Suprapubic skin (tissue), 4 donors: Measurements from ENCODE around the gene MKNK2. TPM values are rescaled to one million over a fixed set of nuclear protein-coding genes. Genes with fewer than 3 reads are reported as not detected.
"Not testable (repeated sequence)": the region's sequence is repeated elsewhere in the genome, so short reads cannot be mapped to it uniquely, and the experiment has no call there.

Source experiments
- DNase-seq, 2 donors: peaks; one replicate each; pipeline ENCODE4 v3.0.0-alpha.2; 2019; ENCODE audit warnings: low spot score in 2 of 2
- H3K27ac ChIP-seq: fragments of 200-600 bp; sonication (generic); one replicate; pipeline ENCODE4 v1.5.1; 2019
- H3K27me3 ChIP-seq: fragments of 200-600 bp; sonication (generic); one replicate; pipeline ENCODE4 v1.5.1; 2019
- H3K36me3 ChIP-seq: fragments of 200-600 bp; sonication (generic); one replicate; pipeline ENCODE4 v1.5.1; 2019
- H3K4me1 ChIP-seq: fragments of 200-600 bp; sonication (generic); one replicate; pipeline ENCODE4 v1.5.1; 2019
- H3K4me3 ChIP-seq: fragments of 200-600 bp; sonication (generic); one replicate; pipeline ENCODE4 v1.5.1; 2019; ENCODE audit warnings: mild to moderate bottlenecking
- H3K9me3 ChIP-seq: fragments of 200-600 bp; sonication (generic); one replicate; pipeline ENCODE4 v1.5.1; 2019
- CTCF ChIP-seq, 2 donors: fragments of 200-600 bp in 1 of 2; fragments of 450-650 bp in 1 of 2; sonication (generic) in 1 of 2; IDR thresholded peaks; one replicate each; pipeline ENCODE4 v1.5.1; 2016 to 2019; ENCODE audit warnings: antibody characterized with exemption in 2 of 2, mild to moderate bottlenecking in 1 of 2, moderate library complexity in 1 of 2
- EP300 ChIP-seq: sonication (generic); formaldehyde crosslinking; IDR thresholded peaks from one replicate; pipeline ENCODE4 v1.6.1; 2017; ENCODE audit warnings: antibody characterized with exemption
- POLR2A ChIP-seq, 2 donors: fragments of 450-650 bp; IDR thresholded peaks; one replicate each; pipeline ENCODE4 v1.6.1; 2017; ENCODE audit warnings: antibody characterized with exemption in 2 of 2, mild to moderate bottlenecking in 2 of 2, moderate library complexity in 2 of 2
- POLR2AphosphoS5 ChIP-seq, 3 donors: sonication (generic); formaldehyde crosslinking; IDR thresholded peaks; one replicate each; pipeline ENCODE4 v1.6.1; 2017; ENCODE audit warnings: antibody characterized with exemption in 3 of 3
- WGBS: methylation state at CpG from one replicate; pipeline ENCODE4 v1.1.5; 2018; 5-methylcytosine and 5-hydroxymethylcytosine counted together
- total RNA-seq, 4 donors: library from RNA; depleted of rRNA; stranded (reverse); fragments of >200 nt; gene quantifications; one replicate each; pipeline ENCODE4 v1.1.0, GENCODE V29; 2016

MKNK2 gene
- total RNA-seq, 4 donors from 2014 or later = 209 to 249 (median 219) TPM

- no peak overlapping the region for H3K27ac ChIP-seq
- no peaks in the 10 kb centered on the region for H3K4me1 ChIP-seq
- no peaks in the 10 kb centered on the region for H3K27me3 ChIP-seq
- no peak for DNase-seq
- H3K9me3 ChIP-seq = no peaks in the 10 kb centered on the region
- TF ChIP-seq POLR2AphosphoS5 (IDR thresholded peaks at IDR 0.05) = no peak
- no peak for TF ChIP-seq CTCF (IDR thresholded peaks at IDR 0.05)
- no peak for TF ChIP-seq POLR2A (IDR thresholded peaks at IDR 0.05)
- TF ChIP-seq EP300 = no peak
- no peak overlapping the region for H3K4me3 ChIP-seq
- WGBS = 93% methylated on average over 31 of the region's 31 CpGs
- peaks cover 68% of the 10 kb centered on the region for H3K36me3 ChIP-seq
Observed at GRCh38 chr19:1997353-1998233, 53.5 kb downstream of the MKNK2 start.

- 96% methylated on average over 11 of the region's 44 CpGs for WGBS
- Histone ChIP-seq H3K9me3 (no peaks in the 10 kb centered on the region), H3K36me3 (peaks cover 81% of the 10 kb centered on the region), H3K4me3 (no peak overlapping the region), H3K27ac (no peak overlapping the region), H3K27me3 (no peaks in the 10 kb centered on the region), H3K4me1 (no peaks in the 10 kb centered on the region)
- no peak for TF ChIP-seq EP300
- TF ChIP-seq POLR2AphosphoS5 (IDR thresholded peaks at IDR 0.05) = no peak
- TF ChIP-seq POLR2A (IDR thresholded peaks at IDR 0.05) = no peak
- TF ChIP-seq CTCF (IDR thresholded peaks at IDR 0.05) = no peak
- peak in 1 of 2 donors; percentile 81 for DNase-seq
Observed at GRCh38 chr19:1992759-1993260, 58.2 kb downstream of the MKNK2 start.

- no peaks in the 10 kb centered on the region for H3K4me1 ChIP-seq
- no peak overlapping the region for H3K4me3 ChIP-seq
- WGBS = 80% methylated on average over 25 of the region's 30 CpGs
- no peak overlapping the region for H3K27ac ChIP-seq
- H3K9me3 ChIP-seq = no peaks in the 10 kb centered on the region
- DNase-seq = peak in 1 of 2 donors; percentile 67
- TF ChIP-seq POLR2AphosphoS5 (IDR thresholded peaks at IDR 0.05) (no peak), EP300 (no peak), CTCF (IDR thresholded peaks at IDR 0.05) (no peak), POLR2A (IDR thresholded peaks at IDR 0.05) (no peak)
- H3K27me3 ChIP-seq = no peaks in the 10 kb centered on the region
- peaks cover 83% of the 10 kb centered on the region for H3K36me3 ChIP-seq
Observed at GRCh38 chr19:1991018-1991913, 59.8 kb downstream of the MKNK2 start.

- Histone ChIP-seq H3K36me3 (peaks cover 85% of the 10 kb centered on the region), H3K4me1 (no peaks in the 10 kb centered on the region), H3K27ac (no peak overlapping the region), H3K4me3 (no peak overlapping the region), H3K9me3 (no peaks in the 10 kb centered on the region), H3K27me3 (no peaks in the 10 kb centered on the region)
- DNase-seq = peak in 1 of 2 donors; percentile 71
- TF ChIP-seq EP300 = no peak
- WGBS = 98% methylated on average over 20 of the region's 34 CpGs
Observed at GRCh38 chr19:1990230-1991017, 60.6 kb downstream of the MKNK2 start.

GRCh38 chr19:1989513-1990229, 61.4 kb downstream of the MKNK2 start:
- 97% methylated on average over 18 of the region's 40 CpGs for WGBS
- Histone ChIP-seq H3K9me3 (no peaks in the 10 kb centered on the region), H3K27ac (no peak overlapping the region), H3K36me3 (peaks cover 88% of the 10 kb centered on the region), H3K27me3 (no peaks in the 10 kb centered on the region), H3K4me1 (no peaks in the 10 kb centered on the region), H3K4me3 (no peak overlapping the region)
- TF ChIP-seq POLR2AphosphoS5 (IDR thresholded peaks at IDR 0.05) (no peak), EP300 (no peak), POLR2A (IDR thresholded peaks at IDR 0.05) (no peak), CTCF (IDR thresholded peaks at IDR 0.05) (no peak)
- peak in 1 of 2 donors; percentile 76 for DNase-seq

GRCh38 chr19:1988464-1988863, 62.6 kb downstream of the MKNK2 start:
- H3K9me3 ChIP-seq, H3K4me1 ChIP-seq, DNase-seq, H3K4me3 ChIP-seq, H3K27me3 ChIP-seq, H3K27ac ChIP-seq: not testable (repeated sequence)
- WGBS = 87% methylated on average over 10 of the region's 10 CpGs
- peaks cover 91% of the 10 kb centered on the region for H3K36me3 ChIP-seq
